ENCODE data around the gene TPM4. TPM values are rescaled to one million over a fixed set of nuclear protein-coding genes. Genes with fewer than 3 reads are reported as not detected.

The TPM4 gene
- total RNA-seq, 4 donors from 2014 or later: 21.8 to 62.8 (median 44.1) TPM

GRCh38 chr19:16045171-16045570 is 31.1 kb upstream of the TPM4 start:
- no peak overlapping the region for H3K27ac ChIP-seq
- no peak for ATAC-seq
- in situ Hi-C loops (cut with MboI; ENCODE audit: low sequenced_read_pairs in 4 of 4): loop anchor here in 2 of 4 donors (10.0 to 25.0 kb wide), 2 partner anchors 60 to 142 kb away; partner anchors contain the start of genes AP1M1 (in 1 of the 2) and FAM32A (in 1 of the 2)
- DNase-seq: no peak
- no peaks in the 10 kb centered on the region for H3K36me3 ChIP-seq
- H3K27me3 ChIP-seq: no peaks in the 10 kb centered on the region
- intact Hi-C loops (cut with DNase I; ENCODE audit: low total_unique reads): no loop called here
- H3K9me3 ChIP-seq: no peaks in the 10 kb centered on the region
- no peak overlapping the region for H3K4me3 ChIP-seq
- TF ChIP-seq POLR2A (IDR thresholded peaks at IDR 0.05): no peak
- no peak for TF ChIP-seq CTCF (IDR thresholded peaks at IDR 0.05 in 4 of 5, conservative IDR thresholded peaks at IDR 0.05 in 1 of 5)
- H3K4me1 ChIP-seq: peaks cover 0 to 7% of the 10 kb centered on the region in 2 donors

- no peak overlapping the region for H3K4me3 ChIP-seq
- in situ Hi-C loops (cut with MboI; ENCODE audit: low sequenced_read_pairs in 4 of 4): loop anchor here in 2 of 4 donors (10.0 to 25.0 kb wide), 2 partner anchors 59 to 141 kb away; partner anchors contain the start of genes AP1M1 (in 1 of the 2) and FAM32A (in 1 of the 2)
Observed at GRCh38 chr19:16045893-16046292, 30.4 kb upstream of the TPM4 start.

GRCh38 chr19:16048583-16048982 is 27.7 kb upstream of the TPM4 start:
- intact Hi-C loops (cut with DNase I; ENCODE audit: low total_unique reads): no loop called here
- H3K4me1 ChIP-seq: no peaks in the 10 kb centered on the region
- TF ChIP-seq CTCF (IDR thresholded peaks at IDR 0.05 in 4 of 5, conservative IDR thresholded peaks at IDR 0.05 in 1 of 5): no peak
- no peak for TF ChIP-seq POLR2A (IDR thresholded peaks at IDR 0.05)
- in situ Hi-C loops (cut with MboI; ENCODE audit: low sequenced_read_pairs in 4 of 4): loop anchor here in 2 of 4 donors (10.0 to 25.0 kb wide), 2 partner anchors 56 to 139 kb away; partner anchors contain the start of genes AP1M1 (in 1 of the 2) and FAM32A (in 1 of the 2)
- no peaks in the 10 kb centered on the region for H3K9me3 ChIP-seq
- no peaks in the 10 kb centered on the region for H3K27me3 ChIP-seq
- no peaks in the 10 kb centered on the region for H3K36me3 ChIP-seq
- no peak overlapping the region for H3K4me3 ChIP-seq
- DNase-seq (no peak), ATAC-seq (no peak)
- no peak overlapping the region for H3K27ac ChIP-seq

More at GRCh38 chr19:16045893-16046292, 30.4 kb upstream of the TPM4 start:
- no peak for TF ChIP-seq CTCF (IDR thresholded peaks at IDR 0.05 in 4 of 5, conservative IDR thresholded peaks at IDR 0.05 in 1 of 5)
- no peak for TF ChIP-seq POLR2A (IDR thresholded peaks at IDR 0.05)
- Histone ChIP-seq H3K27ac (no peak overlapping the region), H3K27me3 (no peaks in the 10 kb centered on the region), H3K4me1 (peaks cover 0 to 7% of the 10 kb centered on the region in 2 donors), H3K9me3 (no peaks in the 10 kb centered on the region), H3K36me3 (no peaks in the 10 kb centered on the region)
- ATAC-seq (no peak), DNase-seq (no peak)
- intact Hi-C loops (cut with DNase I; ENCODE audit: low total_unique reads): no loop called here

GRCh38 chr19:16051254-16052025 is 24.9 kb upstream of the TPM4 start:
- H3K4me3 ChIP-seq: no peak overlapping the region
- no peak for ATAC-seq

More at GRCh38 chr19:16051254-16052025, 24.9 kb upstream of the TPM4 start:
- DNase-seq: no peak
- Histone ChIP-seq H3K4me1 (no peaks in the 10 kb centered on the region), H3K27me3 (peaks cover 0 to 4% (median 0%) of the 10 kb centered on the region in 3 donors), H3K36me3 (no peaks in the 10 kb centered on the region), H3K9me3 (peaks cover 0 to 7% (median 0%) of the 10 kb centered on the region in 3 donors), H3K27ac (no peak overlapping the region)
- in situ Hi-C loops (cut with MboI; ENCODE audit: low sequenced_read_pairs in 4 of 4): no loop called here
- intact Hi-C loops (cut with DNase I; ENCODE audit: low total_unique reads): no loop called here
- no peak for TF ChIP-seq CTCF (IDR thresholded peaks at IDR 0.05 in 4 of 5, conservative IDR thresholded peaks at IDR 0.05 in 1 of 5)
- TF ChIP-seq POLR2A (IDR thresholded peaks at IDR 0.05): no peak
